Measurements from ENCODE around the gene SLAMF9. TPM values are rescaled to one million over a fixed set of nuclear protein-coding genes. Genes with fewer than 3 reads are reported as not detected.

SLAMF9 gene
- total RNA-seq: not detected

- no peak for DNase-seq (ENCODE audit: low spot score)
Observed at GRCh38 chr1:159953536-159954515, at the start of gene SLAMF9. Gene SLAMF9, minus strand, starts transcription at chr1:159954237. Its CDS starts 100 bp downstream, at chr1:159954137.

GRCh38 chr1:160001440-160001839 is 47.4 kb upstream of the SLAMF9 start:
- DNase-seq (ENCODE audit: low spot score): no peak

GRCh38 chr1:159999204-159999603 is 45.2 kb upstream of the SLAMF9 start:
- DNase-seq (ENCODE audit: low spot score): no peak

DNA sequence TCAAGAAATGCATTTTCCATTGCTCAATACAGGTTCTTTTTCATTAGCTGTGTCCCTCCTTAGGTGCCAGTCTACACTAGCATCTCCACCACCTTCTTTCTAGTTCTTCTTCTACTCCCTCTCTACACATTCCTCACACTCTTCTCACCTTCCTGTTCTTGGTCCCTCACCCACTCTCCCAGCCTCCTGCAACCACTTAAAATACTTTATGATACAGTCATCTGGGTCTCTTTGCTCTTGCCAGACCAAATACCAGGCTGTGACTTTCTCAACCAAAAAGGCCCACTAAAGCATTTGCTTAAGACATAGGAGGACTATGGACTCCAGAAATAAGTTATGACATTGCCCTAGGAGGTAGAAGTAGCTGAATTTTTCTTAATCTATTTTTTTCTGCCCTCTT is 42.6 kb upstream of the SLAMF9 start:
- no peak for DNase-seq (ENCODE audit: low spot score)

- DNase-seq (ENCODE audit: low spot score): no peak
Observed at GRCh38 chr1:159994896-159995295, 40.9 kb upstream of the SLAMF9 start.

DNA sequence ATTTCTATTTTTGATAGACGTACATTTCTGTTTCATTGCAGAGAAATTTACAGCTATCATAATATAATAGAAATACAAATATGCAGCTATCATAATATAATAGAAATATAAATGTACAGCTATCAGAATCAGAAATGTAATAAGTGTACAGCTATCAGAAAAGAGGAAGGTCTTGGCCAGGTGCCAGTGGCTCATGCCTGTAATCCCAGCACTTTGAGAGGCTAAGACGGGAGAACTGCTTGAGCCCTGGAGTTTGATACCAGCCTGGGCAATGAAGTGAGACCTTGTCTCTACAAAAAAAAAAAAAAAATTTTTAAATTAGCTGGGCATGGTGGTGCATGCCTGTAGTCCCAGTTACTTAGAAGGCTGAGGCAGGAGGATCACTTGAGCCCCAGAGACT is 39.9 kb upstream of the SLAMF9 start:
- peak; percentile 13 for DNase-seq (ENCODE audit: low spot score)

DNA sequence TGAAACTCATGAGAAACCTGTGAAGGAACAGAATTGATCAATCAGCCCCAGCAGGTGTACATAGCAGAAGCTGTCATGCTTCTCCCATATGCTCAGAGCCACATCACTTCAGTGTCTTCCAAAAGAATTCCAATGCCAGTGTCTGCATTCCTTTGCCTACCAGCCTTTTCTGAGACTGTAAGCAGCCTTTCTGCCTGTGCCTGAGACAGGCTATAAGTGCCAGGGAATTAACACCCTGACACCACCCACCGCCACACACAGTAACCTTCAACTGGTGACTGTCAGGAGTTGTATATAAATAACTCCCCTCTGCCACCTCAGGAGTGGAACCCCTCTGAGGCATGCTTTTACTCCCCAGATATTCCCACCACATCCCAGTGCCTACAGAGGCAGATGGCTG is 38.1 kb upstream of the SLAMF9 start:
- DNase-seq (ENCODE audit: low spot score): no peak

DNA sequence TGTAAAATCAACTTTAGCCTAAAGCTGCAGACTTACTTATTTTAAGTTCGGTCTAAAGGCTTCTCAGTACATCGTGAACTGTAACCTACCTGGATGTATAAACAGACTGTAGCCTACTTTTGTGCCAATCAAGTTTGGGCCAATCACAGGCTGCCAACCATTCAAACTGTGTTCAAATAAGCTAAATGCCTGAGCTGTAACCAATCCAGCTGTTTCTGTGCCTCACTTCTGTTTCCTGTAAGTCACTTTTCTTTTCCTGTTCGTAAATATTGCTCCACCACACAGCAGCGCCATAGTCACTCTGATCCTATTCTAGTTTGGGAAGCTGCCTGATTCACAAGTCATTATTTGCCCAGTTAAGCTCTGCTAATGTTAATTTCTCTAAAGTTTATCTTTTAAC is 37.5 kb upstream of the SLAMF9 start:
- no peak for DNase-seq (ENCODE audit: low spot score)

- no peak for DNase-seq (ENCODE audit: low spot score)
Observed at GRCh38 chr1:159990005-159990404, 36.0 kb upstream of the SLAMF9 start.

- DNase-seq (ENCODE audit: low spot score): no peak
Observed at GRCh38 chr1:159989581-159989980, 35.5 kb upstream of the SLAMF9 start.

DNA sequence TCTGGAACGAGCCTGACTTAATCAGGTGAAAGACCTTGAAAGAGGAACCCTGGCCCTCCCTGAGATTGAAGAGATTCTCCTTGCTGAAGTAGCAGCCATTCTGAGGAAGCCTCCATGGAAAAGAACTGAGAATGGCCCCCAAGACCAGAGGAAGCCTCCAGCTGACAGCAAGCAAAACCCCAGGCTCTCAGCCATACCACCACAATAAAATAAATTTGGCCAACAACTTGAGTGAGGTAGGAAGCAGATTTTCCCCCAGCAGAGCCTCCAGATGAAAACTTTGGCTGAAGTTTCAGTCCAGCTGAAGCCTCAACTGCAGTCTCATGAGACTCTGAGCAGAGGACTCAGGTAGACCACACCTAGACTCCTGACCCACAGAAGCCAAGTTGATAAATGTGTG is 34.0 kb upstream of the SLAMF9 start:
- no peak for DNase-seq (ENCODE audit: low spot score)

GRCh38 chr1:159987186-159987585 is 33.1 kb upstream of the SLAMF9 start:
- no peak for DNase-seq (ENCODE audit: low spot score)

DNA sequence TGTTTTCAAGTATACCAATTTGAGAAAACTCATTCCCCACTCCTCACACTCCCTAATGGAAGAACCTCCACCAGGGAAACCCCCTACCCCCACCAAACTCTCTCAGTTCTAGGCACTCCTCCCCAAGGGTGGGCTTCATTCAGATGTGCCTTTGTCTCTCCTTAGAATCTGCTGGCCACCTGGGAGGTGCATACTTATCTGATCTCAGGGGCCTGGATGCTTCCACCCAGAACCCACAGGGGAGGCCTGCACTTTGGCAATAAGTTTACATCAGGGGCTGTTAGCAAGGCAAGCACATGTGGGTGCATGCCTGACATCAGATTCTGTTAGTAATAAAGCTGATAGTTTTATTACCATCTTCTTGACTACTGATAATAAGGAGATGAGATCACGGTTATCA is 32.5 kb upstream of the SLAMF9 start:
- peak; percentile 8 for DNase-seq (ENCODE audit: low spot score)

DNA sequence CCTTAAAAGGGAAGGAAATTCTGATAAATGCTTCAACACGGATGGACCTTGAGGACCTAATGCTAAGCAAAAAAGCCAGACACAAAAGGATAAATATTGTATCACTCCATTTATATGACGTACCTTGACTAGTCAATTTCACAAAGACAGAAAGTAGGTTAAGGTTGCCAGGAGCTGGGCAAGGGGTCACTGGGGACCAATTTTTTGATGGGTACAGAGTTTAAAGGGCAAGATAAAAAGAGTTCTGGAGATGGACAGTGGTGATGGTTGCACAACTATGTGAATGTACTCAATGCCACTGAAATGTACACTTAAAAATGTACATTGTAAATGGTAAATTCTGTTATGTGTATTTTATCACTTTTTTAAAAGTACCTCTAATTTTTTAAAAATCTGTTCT is 32.1 kb upstream of the SLAMF9 start:
- DNase-seq (ENCODE audit: low spot score): peak; percentile 22

DNA sequence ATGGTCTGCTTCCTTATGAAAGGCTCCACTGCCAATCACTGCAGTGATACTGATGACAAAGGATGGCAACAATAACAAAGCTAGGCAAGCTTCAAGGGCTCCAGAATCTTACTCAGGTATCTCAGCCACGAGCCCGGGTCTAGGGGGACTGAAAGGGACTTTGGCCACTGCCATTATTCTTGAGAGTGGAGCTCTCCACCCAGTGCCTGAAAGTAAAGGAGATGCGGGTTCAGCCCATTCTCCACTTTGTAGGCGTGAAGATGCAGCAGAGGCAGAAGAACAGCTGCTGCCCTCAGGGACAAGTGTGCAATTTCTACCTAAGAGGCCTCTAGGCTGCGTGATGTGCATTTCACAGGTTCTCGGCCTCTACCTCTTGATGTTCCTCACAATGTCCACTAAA is 31.4 kb upstream of the SLAMF9 start:
- peak; percentile 26 for DNase-seq (ENCODE audit: low spot score)

DNA sequence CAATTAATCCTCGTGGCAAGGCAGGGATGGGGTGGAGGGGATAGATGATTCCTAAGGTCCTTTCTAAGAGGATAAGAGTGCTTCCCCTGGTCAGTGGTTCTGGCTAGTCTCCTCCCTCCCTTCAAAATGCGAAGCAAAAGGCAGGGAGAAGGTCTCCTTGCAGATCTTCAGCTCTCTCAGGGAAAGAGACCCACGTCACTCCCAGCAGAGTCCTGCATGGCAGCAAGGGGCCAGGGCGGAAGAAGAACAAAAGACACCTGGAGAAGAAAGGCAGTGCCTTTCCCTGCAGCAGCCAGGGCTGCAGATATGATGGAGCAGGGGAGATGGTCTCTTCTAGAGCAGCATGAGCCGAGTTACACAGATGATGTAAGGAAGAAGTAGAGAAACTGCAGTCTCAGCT is 29.6 kb upstream of the SLAMF9 start:
- DNase-seq (ENCODE audit: low spot score): no peak

GRCh38 chr1:159982280-159982679 is 28.2 kb upstream of the SLAMF9 start:
- DNase-seq (ENCODE audit: low spot score): no peak

DNA sequence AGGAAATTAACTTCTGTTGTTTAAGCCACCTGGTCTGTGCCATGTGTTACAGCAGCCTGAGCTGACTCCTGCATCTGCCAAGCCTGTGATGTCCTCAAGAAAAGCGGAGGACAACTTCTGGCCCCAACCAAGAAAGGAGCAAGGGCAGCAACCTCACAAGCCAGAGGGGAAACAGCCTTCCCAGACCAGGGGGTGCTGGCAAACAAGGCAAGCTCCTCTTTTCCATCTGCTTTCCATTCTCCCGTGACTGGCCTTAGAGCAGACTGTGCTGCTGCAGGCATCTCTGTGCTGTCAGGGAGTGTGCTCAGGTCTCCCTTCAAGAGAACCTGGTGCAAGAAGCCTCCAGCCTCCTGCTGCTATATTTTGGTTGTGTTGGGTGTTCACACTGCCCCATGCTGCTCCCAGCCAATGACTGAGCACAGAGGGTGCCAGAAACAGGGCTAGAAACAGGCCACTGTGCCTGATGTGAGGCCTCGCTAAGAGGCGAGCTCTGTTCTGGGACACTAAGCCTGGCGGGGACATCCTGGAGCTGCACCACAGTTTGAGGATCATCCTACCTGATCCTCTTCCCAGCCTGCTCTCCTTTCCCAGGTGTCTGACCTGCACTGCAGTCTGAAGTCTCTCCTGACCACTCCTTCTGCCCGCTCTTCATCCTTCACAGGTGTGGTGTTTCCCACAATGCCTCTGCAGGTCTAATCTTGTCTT is 27.5 kb upstream of the SLAMF9 start:
- DNase-seq (ENCODE audit: low spot score): no peak

GRCh38 chr1:159980786-159981185 is 26.7 kb upstream of the SLAMF9 start:
- no peak for DNase-seq (ENCODE audit: low spot score)

- DNase-seq (ENCODE audit: low spot score): no peak
Observed at GRCh38 chr1:159980076-159980475, 26.0 kb upstream of the SLAMF9 start.

DNA sequence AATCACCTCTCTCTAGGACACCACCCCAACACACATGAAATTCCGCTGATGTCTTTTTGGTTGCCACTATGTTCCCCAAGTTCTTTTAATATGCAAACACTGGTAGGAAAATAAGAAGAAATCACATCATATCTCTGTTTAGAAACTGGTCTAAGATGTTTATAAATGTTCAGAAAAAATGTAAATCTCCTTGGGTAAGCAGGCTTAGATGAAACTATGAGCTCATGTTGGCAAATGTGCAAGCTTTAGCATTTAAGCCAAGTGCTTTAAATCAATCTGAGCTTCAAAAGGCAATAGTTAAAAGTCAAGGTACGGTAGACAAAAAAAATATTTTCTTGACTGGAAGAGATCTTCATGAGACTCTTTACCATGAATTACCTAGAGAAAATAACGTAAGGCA is 25.2 kb upstream of the SLAMF9 start:
- no peak for DNase-seq (ENCODE audit: low spot score)

DNA sequence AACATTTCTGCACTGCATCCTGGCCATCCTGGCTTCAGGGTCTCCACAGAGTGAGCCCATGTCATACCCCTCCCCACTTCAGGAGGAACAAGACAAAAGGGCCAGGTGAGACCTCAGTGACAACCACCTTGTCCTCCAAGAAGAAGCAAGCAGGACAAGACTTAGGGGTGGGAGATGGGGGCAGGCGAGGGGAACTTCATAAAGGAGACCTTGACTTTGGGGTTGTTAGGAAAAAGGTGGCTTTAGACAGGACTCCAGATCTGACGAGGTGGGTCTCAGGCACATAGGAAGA is 24.0 kb upstream of the SLAMF9 start:
- no peak for DNase-seq (ENCODE audit: low spot score)

Measured in ureter (tissue), 1 donor.